Right cardiac atrium (tissue), 5 donors: ENCODE measurements around the gene MYO16. TPM values are rescaled to one million over a fixed set of nuclear protein-coding genes. Genes with fewer than 3 reads are reported as not detected.

Experiments
- ATAC-seq, 2 donors: fragments of 200-7000 bp; cut with Tn5 transposase; one replicate each; pipeline versions ENCODE4 v1.8.0 to v1.9.1; 2020; ENCODE audit warnings: moderate library complexity in 2 of 2, mild to moderate bottlenecking in 1 of 2
- DNase-seq, 3 donors: peaks; one replicate each; pipeline ENCODE4 v3.0.0-alpha.2; 2020
- H3K27ac ChIP-seq: one replicate; pipeline ENCODE4 v1.5.1; 2013; ENCODE audit warnings: mild to moderate bottlenecking, low read length, control low read depth, moderate library complexity
- H3K27me3 ChIP-seq: one replicate; pipeline ENCODE4 v1.6.1; 2013; ENCODE audit not compliant: control insufficient read depth, insufficient read depth
- H3K4me1 ChIP-seq: one replicate; pipeline ENCODE4 v1.6.1; 2013; ENCODE audit warnings: low read length; ENCODE audit not compliant: control insufficient read depth, insufficient read depth
- H3K4me3 ChIP-seq: one replicate; pipeline ENCODE4 v1.5.1; 2013; ENCODE audit warnings: low read length, control low read depth
- H3K9me3 ChIP-seq: one replicate; pipeline ENCODE4 v1.6.1; 2013; ENCODE audit warnings: low read length; ENCODE audit not compliant: control insufficient read depth
- WGBS: extraction: QIAGEN DNeasy Blood & Tissue Kit; methylation state at CpG from one replicate; pipeline ENCODE4 v1.1.7; 2013; 5-methylcytosine and 5-hydroxymethylcytosine counted together
- intact Hi-C, 4 donors: fragments of 100-400 bp; cut with DNase I; formaldehyde crosslinking; loops; one replicate each; pipeline versions ENCODE4 v1.11.0 to v1.14.0; 2022 to 2023
- polyA plus RNA-seq: library from polyadenylated mRNA; stranded (reverse); fragments of 200-250 nt; gene quantifications from one replicate; pipeline ENCODE4 v1.2.3, GENCODE V29; 2013
- total RNA-seq, 4 donors: library from RNA; stranded (reverse); fragmentation: NEBNext Ultra II Directional; extraction: Animal tissue kit (Norgen Biotek cat#: 25700); gene quantifications; one replicate each; pipeline ENCODE4 v1.2.1, GENCODE V29; 2021
- donor health status: healthy with polysubstance abuse.
- donor health status: DM: no; HTN: yes; CAD: no.
- donor health status: DM: no; HTN: no; CAD: no.
- donor health status: DM: no; HTN: yes; CAD: no; lungs with severe emphysema.
- donor health status: DM: yes; HTN: yes; CAD: no.

Gene MYO16
- total and polyA plus RNA-seq, 5 donors: 0.82 to 5.9 (median 1.6) TPM

- Histone ChIP-seq H3K27ac (no peak overlapping the region), H3K27me3 (no peaks in the 10 kb centered on the region), H3K9me3 (no peaks in the 10 kb centered on the region), H3K4me3 (no peak overlapping the region), H3K4me1 (no peaks in the 10 kb centered on the region)
- no peak for ATAC-seq
- WGBS: 64% methylated on average over 2 of the region's 2 CpGs
- intact Hi-C loops: no loop called here
- DNase-seq: no peak
Observed at GRCh38 chr13:108742701-108743451, 113.5 kb downstream of the MYO16 start.

GRCh38 chr13:108743522-108743921 is 114.1 kb downstream of the MYO16 start:
- WGBS: 83% methylated on average over 4 of the region's 4 CpGs
- H3K4me3 ChIP-seq: no peak overlapping the region
- intact Hi-C loops: no loop called here

DNA sequence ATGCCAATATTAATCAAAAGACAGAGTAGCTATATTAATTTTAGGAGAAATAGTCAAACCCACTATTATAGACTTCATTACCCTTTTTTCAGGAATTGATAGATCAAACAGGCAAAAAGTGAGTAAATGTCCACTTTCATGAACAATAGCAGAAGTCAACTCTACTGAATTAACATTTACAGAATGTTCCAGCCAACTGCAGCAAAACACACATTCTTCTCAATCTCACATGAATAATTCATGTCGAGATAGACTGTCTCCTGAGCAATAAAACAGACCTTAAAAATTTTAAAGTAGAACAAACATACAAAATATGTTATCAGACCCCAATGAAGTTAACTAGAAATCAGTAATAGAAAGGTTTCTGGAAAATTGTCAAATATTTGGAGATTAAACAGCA is 118.4 kb downstream of the MYO16 start:
- H3K4me3 ChIP-seq: no peak overlapping the region
- intact Hi-C loops: no loop called here
- 51% methylated on average over 1 of the region's 1 CpG for WGBS
- H3K4me1 ChIP-seq: no peaks in the 10 kb centered on the region
- no peak overlapping the region for H3K27ac ChIP-seq
- no peaks in the 10 kb centered on the region for H3K27me3 ChIP-seq
- ATAC-seq: no peak
- no peaks in the 10 kb centered on the region for H3K9me3 ChIP-seq
- no peak for DNase-seq

More at GRCh38 chr13:108743522-108743921, 114.1 kb downstream of the MYO16 start:
- H3K9me3 ChIP-seq: no peaks in the 10 kb centered on the region
- DNase-seq: no peak
- no peak for ATAC-seq
- H3K27ac ChIP-seq: no peak overlapping the region
- H3K27me3 ChIP-seq: no peaks in the 10 kb centered on the region
- H3K4me1 ChIP-seq: no peaks in the 10 kb centered on the region

DNA sequence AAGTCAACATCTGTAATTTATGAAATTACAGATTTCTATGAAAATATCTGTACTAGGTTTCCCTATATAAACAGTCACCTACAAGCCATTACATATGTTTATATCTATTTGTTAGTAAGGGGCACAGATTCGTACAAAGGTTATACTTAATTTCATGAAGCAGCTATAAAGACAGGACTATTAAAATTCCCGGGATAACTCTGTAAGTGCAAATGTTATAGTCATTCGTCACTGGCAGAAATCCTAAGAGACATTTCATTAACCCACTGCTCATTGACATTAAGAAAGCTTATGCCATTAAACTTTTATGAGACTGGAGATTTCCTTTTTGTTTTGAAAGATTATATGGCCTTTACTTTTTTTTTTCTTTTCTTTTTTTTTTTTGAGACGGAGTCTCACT is 122.9 kb downstream of the MYO16 start:
- DNase-seq (no peak), ATAC-seq (no peak)
- intact Hi-C loops: no loop called here
- no peak overlapping the region for H3K4me3 ChIP-seq
- H3K4me1 ChIP-seq: no peaks in the 10 kb centered on the region
- H3K27me3 ChIP-seq: no peaks in the 10 kb centered on the region
- H3K9me3 ChIP-seq: no peaks in the 10 kb centered on the region
- no peak overlapping the region for H3K27ac ChIP-seq
- 63% methylated on average over 4 of the region's 4 CpGs for WGBS

GRCh38 chr13:108755083-108755482 is 125.7 kb downstream of the MYO16 start:
- DNase-seq (no peak), ATAC-seq (no peak)
- Histone ChIP-seq H3K4me1 (no peaks in the 10 kb centered on the region), H3K27ac (no peak overlapping the region), H3K27me3 (no peaks in the 10 kb centered on the region), H3K9me3 (no peaks in the 10 kb centered on the region), H3K4me3 (no peak overlapping the region)
- intact Hi-C loops: no loop called here

- Histone ChIP-seq H3K9me3 (no peaks in the 10 kb centered on the region), H3K4me1 (no peaks in the 10 kb centered on the region), H3K27ac (no peak overlapping the region), H3K4me3 (no peak overlapping the region), H3K27me3 (no peaks in the 10 kb centered on the region)
- WGBS: 86% methylated on average over 1 of the region's 1 CpG
- ATAC-seq (no peak), DNase-seq (no peak)
- intact Hi-C loops: no loop called here
Observed at GRCh38 chr13:108760129-108760528, 130.7 kb downstream of the MYO16 start.

DNA sequence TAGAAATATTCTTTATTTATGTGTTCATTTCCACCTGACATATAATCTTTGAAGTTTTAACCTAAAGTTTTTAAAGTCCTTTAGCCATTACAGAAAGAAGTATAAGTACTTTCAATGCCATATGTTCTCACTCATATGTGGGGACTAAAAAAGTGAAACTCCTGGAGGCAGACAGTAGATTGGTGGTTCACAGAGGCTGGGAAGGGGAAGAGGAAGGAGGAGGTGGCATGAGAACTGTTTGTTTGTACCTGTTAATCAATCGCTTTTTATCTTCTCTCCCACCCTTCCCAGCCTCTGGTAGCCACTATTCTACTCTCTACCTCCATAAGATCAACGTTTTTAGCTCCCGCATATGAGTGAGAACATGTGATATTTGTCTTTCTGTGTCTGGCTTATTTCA is 131.1 kb downstream of the MYO16 start:
- Histone ChIP-seq H3K4me1 (no peaks in the 10 kb centered on the region), H3K9me3 (no peaks in the 10 kb centered on the region), H3K27ac (no peak overlapping the region), H3K27me3 (no peaks in the 10 kb centered on the region), H3K4me3 (no peak overlapping the region)
- DNase-seq (no peak), ATAC-seq (no peak)
- intact Hi-C loops: no loop called here
- 60% methylated on average over 3 of the region's 3 CpGs for WGBS

DNA sequence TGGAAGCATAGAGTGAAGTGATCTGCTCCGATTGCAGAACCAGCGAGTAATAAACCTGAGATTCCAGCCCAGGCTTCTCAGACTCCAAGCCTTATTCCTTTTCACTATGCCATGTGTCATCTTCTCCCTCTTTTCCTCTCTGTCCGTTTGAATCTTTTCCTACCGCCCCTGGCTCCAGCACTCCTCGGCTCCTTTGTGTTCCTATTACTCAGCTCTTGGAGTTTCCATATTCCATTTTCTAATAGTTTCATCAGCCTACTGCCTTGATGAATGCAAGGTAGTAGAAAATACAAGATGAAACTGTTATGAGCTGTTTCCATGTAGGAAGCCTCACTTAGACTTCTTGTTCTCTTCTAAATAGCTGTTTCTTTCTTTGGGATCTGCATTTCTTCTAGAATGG is 138.6 kb downstream of the MYO16 start:
- 75% methylated on average over 5 of the region's 5 CpGs for WGBS
- ATAC-seq: no peak
- Histone ChIP-seq H3K4me1 (no peaks in the 10 kb centered on the region), H3K27ac (no peak overlapping the region), H3K27me3 (no peaks in the 10 kb centered on the region), H3K9me3 (no peaks in the 10 kb centered on the region), H3K4me3 (no peak overlapping the region)
- no peak for DNase-seq
- intact Hi-C loops: no loop called here

- intact Hi-C loops: no loop called here
- Histone ChIP-seq H3K27ac (no peak overlapping the region), H3K4me1 (no peaks in the 10 kb centered on the region), H3K27me3 (no peaks in the 10 kb centered on the region), H3K4me3 (no peak overlapping the region), H3K9me3 (no peaks in the 10 kb centered on the region)
- ATAC-seq (no peak), DNase-seq (no peak)
- WGBS: 63% methylated on average over 10 of the region's 10 CpGs
Observed at GRCh38 chr13:108769213-108770070, 140.0 kb downstream of the MYO16 start.

DNA sequence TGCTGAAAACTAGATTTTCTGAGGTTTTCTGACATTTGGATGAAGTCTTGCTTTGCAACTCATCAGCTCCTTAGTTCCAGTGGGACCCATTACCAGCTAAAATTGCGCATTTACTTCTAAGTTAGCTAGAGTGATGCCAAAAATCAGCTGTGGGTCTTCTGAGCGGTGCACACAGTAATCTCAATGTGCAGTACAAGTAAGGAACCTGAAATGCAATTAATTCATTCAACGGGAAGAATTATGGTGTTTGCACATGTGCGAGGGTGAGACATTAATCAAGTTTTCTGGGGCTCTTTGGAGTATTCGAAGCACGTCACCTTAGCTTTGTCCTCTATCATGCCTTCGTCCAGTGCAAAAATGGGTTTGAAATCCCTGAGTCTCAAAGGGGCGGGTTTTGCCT is 146.2 kb downstream of the MYO16 start:
- Histone ChIP-seq H3K9me3 (no peaks in the 10 kb centered on the region), H3K27me3 (no peaks in the 10 kb centered on the region), H3K4me1 (no peaks in the 10 kb centered on the region), H3K27ac (no peak overlapping the region), H3K4me3 (no peak overlapping the region)
- ATAC-seq (no peak), DNase-seq (no peak)
- WGBS: 78% methylated on average over 8 of the region's 8 CpGs
- intact Hi-C loops: no loop called here

DNA sequence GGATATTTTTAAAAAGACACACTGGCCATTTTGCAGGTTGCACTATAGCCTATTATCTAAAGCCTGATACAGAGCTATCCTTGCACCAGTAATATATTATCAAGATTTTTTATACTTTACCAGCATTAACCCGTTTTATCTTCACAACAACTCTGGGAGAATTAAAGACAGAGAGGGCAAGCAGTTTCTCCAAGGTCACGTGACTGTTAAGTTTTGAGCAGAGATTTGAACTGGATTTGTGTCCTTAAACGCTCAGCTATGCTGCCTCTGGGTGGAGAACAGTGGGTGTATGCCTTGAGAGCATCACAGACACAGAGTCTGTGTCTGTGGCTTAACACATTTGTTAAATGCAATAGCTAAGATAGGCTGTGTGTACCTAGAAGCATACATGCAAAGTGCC is 147.2 kb downstream of the MYO16 start:
- no peak for ATAC-seq
- no peaks in the 10 kb centered on the region for H3K9me3 ChIP-seq

More for the DNA sequence above, 147.2 kb downstream of the MYO16 start:
- no peak overlapping the region for H3K27ac ChIP-seq
- H3K4me1 ChIP-seq: no peaks in the 10 kb centered on the region
- no peak overlapping the region for H3K4me3 ChIP-seq
- 63% methylated on average over 3 of the region's 3 CpGs for WGBS
- no peaks in the 10 kb centered on the region for H3K27me3 ChIP-seq
- intact Hi-C loops: no loop called here
- DNase-seq: no peak
